HT-29 (cell line): ENCODE measurements around the gene NPR2. TPM values are rescaled to one million over a fixed set of nuclear protein-coding genes. Genes with fewer than 3 reads are reported as not detected.

Experiments
- DNase-seq: peaks from one replicate; pipeline ENCODE4 v3.0.0-alpha.2; 2015; ENCODE audit warnings: low spot score
- small RNA-seq: library from RNA; depleted of rRNA; stranded (forward); fragments of <200 nt; gene quantifications from one replicate; pipeline ENCODE3, GENCODE V24; 2014
- total RNA-seq: library from RNA; depleted of rRNA; stranded (reverse); fragments of >200 nt; shearing (Covaris generic); gene quantifications from 2 replicates; pipeline ENCODE4 v1.2.3, GENCODE V29; 2014; rRNA removed

NPR2 gene
- total RNA-seq, 1 experiment from 2014 or later = 6.3 TPM

DNA sequence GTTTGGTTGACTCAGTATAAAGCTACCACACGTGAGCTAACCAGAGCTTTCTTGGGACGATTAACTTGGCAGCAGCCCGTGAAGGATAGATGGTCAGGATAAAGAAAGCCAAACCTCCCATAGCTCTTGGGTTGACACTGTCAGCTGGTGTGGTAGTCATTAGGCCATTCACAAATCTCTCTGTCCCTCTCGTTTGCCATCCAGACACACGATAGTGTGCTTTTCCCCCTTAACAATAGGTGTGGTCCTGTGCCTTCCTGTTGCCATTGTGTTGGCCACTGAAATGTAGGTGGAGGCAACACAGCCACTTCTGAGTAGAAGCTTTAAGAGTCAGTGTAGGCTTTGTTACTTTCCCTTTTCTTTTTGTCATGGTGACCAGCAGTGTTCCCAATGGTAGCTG, 67.1 kb downstream of the NPR2 start:
- DNase-seq = no peak

Small RNA genes lying within 50 kb of the gene (small RNA-seq; reads per million reads assigned to genes)
- gene HINT2 = not detected

Other genes starting within 250 kb of the NPR2 start
- 7.7 and 7.9 TPM in 2 replicates for gene TESK1, start 186.3 kb upstream of the NPR2 start, total RNA-seq
- gene CD72, start 173.2 kb upstream of the NPR2 start, total RNA-seq = 0.23 TPM in 1 of 2 replicates, not detected in the other
- not detected in 2 replicates for gene SIT1, start 140.7 kb upstream of the NPR2 start, total RNA-seq
- 23,916 and 27,637 TPM in 2 replicates for gene RMRP, start 133.6 kb upstream of the NPR2 start, total RNA-seq
- 19.7 and 19.9 TPM in 2 replicates for gene CCDC107, start 133.3 kb upstream of the NPR2 start, total RNA-seq
- 16.2 and 23.4 TPM in 2 replicates for gene ARHGEF39, start 126.4 kb upstream of the NPR2 start, total RNA-seq
- 82.8 and 95.4 TPM in 2 replicates for gene CA9, start 117.7 kb upstream of the NPR2 start, total RNA-seq
- gene TPM2, start 101.7 kb upstream of the NPR2 start, total RNA-seq = 61.0 and 69.8 TPM in 2 replicates
- 99.5 and 100.0 TPM in 2 replicates for gene TLN1, start 59.4 kb upstream of the NPR2 start, total RNA-seq
- gene CREB3, start 58.9 kb upstream of the NPR2 start, total RNA-seq = 42.4 and 44.5 TPM in 2 replicates
- 74.6 and 84.9 TPM in 2 replicates for gene GBA2, start 42.4 kb upstream of the NPR2 start, total RNA-seq
- 18.9 and 20.6 TPM in 2 replicates for gene RGP1, start 42.3 kb upstream of the NPR2 start, total RNA-seq
- 0.28 TPM in 1 of 2 replicates, not detected in the other for gene MSMP, start 37.3 kb upstream of the NPR2 start, total RNA-seq
- 0.78 and 1.9 TPM in 2 replicates for gene SPAG8, start 20.7 kb downstream of the NPR2 start, total RNA-seq
- 91.2 and 98.7 TPM in 2 replicates for gene HINT2, start 23.5 kb downstream of the NPR2 start, total RNA-seq
- 0.10 and 0.16 TPM in 2 replicates for gene FAM221B, start 37.1 kb downstream of the NPR2 start, total RNA-seq
- gene TMEM8B, start 37.6 kb downstream of the NPR2 start, total RNA-seq = 3.1 and 4.5 TPM in 2 replicates
- gene OR13J1, start 78.8 kb downstream of the NPR2 start, total RNA-seq = not detected in 2 replicates
- 4.1 and 7.7 TPM in 2 replicates for gene HRCT1, start 114.6 kb downstream of the NPR2 start, total RNA-seq
- gene SPAAR, start 117.9 kb downstream of the NPR2 start, total RNA-seq = 0.23 TPM in 1 of 2 replicates, not detected in the other
- gene OR2S2, start 166.6 kb downstream of the NPR2 start, total RNA-seq = not detected in 2 replicates
- not detected in 2 replicates for gene RECK, start 245.3 kb downstream of the NPR2 start, total RNA-seq